HG02798 (cell line): ENCODE measurements around the gene OR2T5.
"Not testable (repeated sequence)": the region's sequence is repeated elsewhere in the genome, so short reads cannot be mapped to it uniquely, and the experiment has no call there.

Source experiments
- ATAC-seq: cut with Tn5 transposase; IDR thresholded peaks from one replicate; pipeline ENCODE4 v1.9.1; 2021; ENCODE audit warnings: mild to moderate bottlenecking; ENCODE audit not compliant: unreplicated experiment, poor library complexity

OR2T5 gene

GRCh38 chr1:248488289-248488688 lies at the start of gene OR2T5:
OR2T5 (plus strand) TSS chr1:248488589; CDS start chr1:248488589, 0 bp downstream.
- ATAC-seq: not testable (repeated sequence)

- peak; percentile 52 for ATAC-seq
These were observed 49.7 kb upstream of the OR2T5 start for GRCh38 chr1:248438668-248439067.

- ATAC-seq: not testable (repeated sequence)
These were observed 49.1 kb upstream of the OR2T5 start for GRCh38 chr1:248439283-248439682.

GRCh38 chr1:248442500-248443277 lies 45.7 kb upstream of the OR2T5 start:
- ATAC-seq: not testable (repeated sequence)

GRCh38 chr1:248444603-248445002 lies 43.8 kb upstream of the OR2T5 start:
- not testable (repeated sequence) for ATAC-seq

GRCh38 chr1:248445399-248445798 lies 43.0 kb upstream of the OR2T5 start, which contains the start of gene OR2T2:
OR2T2 (plus strand) TSS chr1:248445637; CDS start chr1:248452798, 7,161 bp downstream.
- not testable (repeated sequence) for ATAC-seq

GRCh38 chr1:248448409-248449074 lies 39.8 kb upstream of the OR2T5 start:
- ATAC-seq: peak; percentile 53

GRCh38 chr1:248449821-248450465 lies 38.4 kb upstream of the OR2T5 start:
- not testable (repeated sequence) for ATAC-seq

- peak; percentile 61 for ATAC-seq
These were observed 37.8 kb upstream of the OR2T5 start for GRCh38 chr1:248450466-248451145.

GRCh38 chr1:248453619-248454018 lies 34.8 kb upstream of the OR2T5 start:
- ATAC-seq: not testable (repeated sequence)

GRCh38 chr1:248455045-248455444 lies 33.3 kb upstream of the OR2T5 start:
- not testable (repeated sequence) for ATAC-seq

- ATAC-seq: not testable (repeated sequence)
These were observed 31.8 kb upstream of the OR2T5 start for GRCh38 chr1:248456635-248457034.

GRCh38 chr1:248459117-248459516 lies 29.3 kb upstream of the OR2T5 start:
- not testable (repeated sequence) for ATAC-seq

- no peak for ATAC-seq
These were observed 17.2 kb upstream of the OR2T5 start for GRCh38 chr1:248471154-248471553.

GRCh38 chr1:248472111-248472510 lies 16.3 kb upstream of the OR2T5 start:
- ATAC-seq: not testable (repeated sequence)

- not testable (repeated sequence) for ATAC-seq
These were observed 15.3 kb upstream of the OR2T5 start, which contains the start of gene OR2T3 for GRCh38 chr1:248473051-248473450. OR2T3 (plus strand) TSS chr1:248473351; CDS start chr1:248473351, 0 bp downstream.

GRCh38 chr1:248475660-248476059 lies 12.7 kb upstream of the OR2T5 start:
- not testable (repeated sequence) for ATAC-seq

- peak; percentile 93 for ATAC-seq
These were observed 6.5 kb upstream of the OR2T5 start for GRCh38 chr1:248481686-248482579.

GRCh38 chr1:248496661-248497060 lies 8.3 kb downstream of the OR2T5 start:
- ATAC-seq: not testable (repeated sequence)
